Heart left ventricle (tissue), 13 donors: ENCODE data around the gene VPS37C.

Experiments used
- CTCF ChIP-seq, 12 donors: fragments of 200-600 bp; sonication (generic) in 4 of 12; IDR thresholded peaks; one replicate each; pipeline versions ENCODE4 v1.5.0 to v1.8.0; 2018 to 2022; ENCODE audit warnings: antibody characterized with exemption in 12 of 12, mild to moderate bottlenecking in 5 of 12
- POLR2A ChIP-seq, 2 donors: fragments of 450-650 bp; IDR thresholded peaks; one replicate each; pipeline ENCODE4 v1.6.1; 2017; ENCODE audit warnings: antibody characterized with exemption in 2 of 2, mild to moderate bottlenecking in 2 of 2, moderate library complexity in 2 of 2
- donor health status: ischemic (EF 13 %, LVEDD 7.1; RV severe dilation, severe dysfunction).
- donor health status: DM: no; HTN: yes; CAD: no.
- donor health status: DM: no; HTN: no; CAD: no.
- donor health status: ischemic (EF 25% LVEDD 6.9; RV normal size, moderate dysfunction).
- donor health status: ischemic (EF 25% LVEDD 5.7; RV mildly dilated, moderate dysfunction).
- donor health status: ischemic (EF 35%, LVEDD 5.7; RV mildly dilated, moderate dysfunction).
- donor health status: nonischemic (EF 11% LVEDD 7.7; RV severe dilation, severe dysfunction).
- donor health status: DM: yes; HTN: yes; CAD: no.
- donor health status: PGD.
- donor health status: ischemic (EF 29% LVEDD 5.4; RV normal size, mild dysfunction).
- donor health status: nonischemic (EF 23%, LVEDD 6.1; RV moderate dilation, normal function).

- TF ChIP-seq CTCF (IDR thresholded peaks at IDR 0.05) = no peak
- TF ChIP-seq POLR2A (IDR thresholded peaks at IDR 0.05) = no peak
Measured at GRCh38 chr11:61152816-61153592, 8.2 kb downstream of the VPS37C start.
